Fibroblast of upper back skin (primary cell): ENCODE measurements around the gene UPP1.

Experiments
- DNase-seq: peaks from one replicate; pipeline ENCODE4 v3.0.0-alpha.2; 2013

Gene UPP1

GRCh38 chr7:48087349-48087748, 1.7 kb upstream of the UPP1 start:
- DNase-seq, result peak; percentile 78

GRCh38 chr7:48088559-48089045, 463 bp upstream of the UPP1 start:
- peak; percentile 97 for DNase-seq

DNA sequence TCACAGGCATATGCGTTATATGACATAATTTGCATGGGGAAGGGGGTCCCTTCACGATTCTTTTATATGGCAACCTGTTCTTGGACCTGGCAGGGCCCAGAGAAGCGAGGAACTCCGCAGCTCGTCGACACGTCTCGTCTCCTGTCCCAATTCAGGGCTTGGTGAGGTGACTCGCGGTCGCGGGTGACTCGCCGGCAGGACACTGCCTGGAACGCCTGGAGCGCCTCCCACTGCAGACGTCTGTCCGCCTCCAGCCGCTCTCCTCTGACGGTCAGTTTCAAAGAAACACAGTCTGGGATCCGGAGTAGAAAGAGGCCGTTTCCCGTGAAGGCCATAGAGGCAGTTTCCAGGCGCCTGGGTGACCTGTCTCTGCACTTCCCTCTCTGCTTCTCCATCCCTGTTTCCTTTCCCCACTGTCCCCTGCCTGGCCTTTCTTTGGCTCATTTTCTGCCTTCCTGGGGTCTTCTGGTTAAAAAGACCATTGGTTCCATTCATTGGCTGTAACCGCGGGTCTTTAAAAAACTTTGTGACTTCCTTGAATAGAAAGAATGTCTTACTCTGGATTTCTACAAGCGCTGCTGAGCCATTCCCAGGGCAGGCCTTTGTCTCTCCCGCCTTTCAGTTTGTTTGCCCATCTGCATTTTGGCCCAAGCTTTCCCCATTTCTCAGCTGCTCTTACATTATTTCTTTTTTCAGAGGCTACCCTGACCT, 1.2 kb downstream of the UPP1 start:
- DNase-seq, result peak; percentile 19

- no peak for DNase-seq
These were observed 2.7 kb downstream of the UPP1 start for GRCh38 chr7:48091506-48092433.

GRCh38 chr7:48094861-48095293, 5.8 kb downstream of the UPP1 start:
- DNase-seq, result peak; percentile 72

DNA sequence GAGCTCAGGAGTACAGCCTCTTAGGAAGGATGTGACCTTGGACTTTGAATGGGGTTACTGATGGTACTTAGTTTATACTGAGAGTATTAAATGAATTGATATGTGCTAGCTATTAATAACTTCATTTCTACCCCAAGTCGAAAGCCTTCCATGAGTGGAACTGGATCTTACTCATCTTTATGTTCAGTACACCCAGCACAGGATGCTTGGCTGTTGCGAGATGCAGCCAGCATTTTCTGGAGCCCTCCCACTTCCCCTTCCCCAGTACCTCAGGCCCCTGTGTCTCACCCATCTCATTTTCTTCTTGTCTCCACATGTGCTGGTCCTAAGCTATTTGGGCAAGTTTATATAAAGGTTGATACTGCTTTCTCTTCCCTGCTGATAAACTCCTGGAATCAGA, 7.2 kb downstream of the UPP1 start:
- DNase-seq, result no peak

GRCh38 chr7:48097521-48098231, 8.6 kb downstream of the UPP1 start:
- no peak for DNase-seq

DNA sequence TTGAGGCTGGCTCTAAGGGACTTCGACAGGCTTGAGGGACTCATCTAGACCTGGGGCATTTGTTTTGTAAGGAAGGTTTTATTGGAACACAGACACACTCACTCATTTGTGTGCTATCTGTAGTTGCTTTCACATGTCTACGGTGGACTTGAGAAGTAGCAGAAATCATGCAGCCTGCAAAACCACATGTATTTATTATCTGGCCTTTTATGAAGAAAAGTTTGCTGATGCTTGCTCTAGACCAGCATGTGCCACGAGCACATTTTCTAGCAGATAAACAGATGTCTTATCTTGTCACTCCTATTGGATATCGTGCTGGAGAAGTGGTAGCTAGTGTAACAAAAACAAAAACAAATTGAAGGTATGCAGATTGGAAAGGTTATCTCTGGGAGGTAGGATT, 9.8 kb downstream of the UPP1 start:
- DNase-seq, result no peak

- no peak for DNase-seq
These were observed 10.7 kb downstream of the UPP1 start for GRCh38 chr7:48099781-48100180.

DNA sequence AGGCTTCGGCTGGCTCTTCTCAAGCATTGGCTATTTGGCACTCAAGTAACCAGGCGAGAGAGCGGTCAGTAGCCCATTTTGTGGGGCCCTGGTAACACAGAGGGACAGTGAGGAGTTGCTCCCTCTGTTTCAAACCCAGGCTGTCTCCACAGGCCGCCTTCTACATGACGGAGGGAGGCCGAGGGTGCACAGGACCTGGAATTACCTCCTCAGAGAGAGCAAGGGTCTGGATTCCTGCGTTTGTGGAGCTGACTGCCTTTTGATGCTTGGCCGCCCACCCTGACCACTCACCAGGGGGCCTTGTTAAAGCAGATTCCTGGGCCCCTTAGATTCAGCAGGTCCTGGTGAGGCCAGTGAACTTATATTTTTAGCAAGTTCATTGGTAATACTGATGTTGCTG, 12.3 kb downstream of the UPP1 start:
- DNase-seq, result no peak

GRCh38 chr7:48101968-48102367, 12.9 kb downstream of the UPP1 start:
- no peak for DNase-seq

GRCh38 chr7:48102530-48102929, 13.5 kb downstream of the UPP1 start:
- no peak for DNase-seq

DNA sequence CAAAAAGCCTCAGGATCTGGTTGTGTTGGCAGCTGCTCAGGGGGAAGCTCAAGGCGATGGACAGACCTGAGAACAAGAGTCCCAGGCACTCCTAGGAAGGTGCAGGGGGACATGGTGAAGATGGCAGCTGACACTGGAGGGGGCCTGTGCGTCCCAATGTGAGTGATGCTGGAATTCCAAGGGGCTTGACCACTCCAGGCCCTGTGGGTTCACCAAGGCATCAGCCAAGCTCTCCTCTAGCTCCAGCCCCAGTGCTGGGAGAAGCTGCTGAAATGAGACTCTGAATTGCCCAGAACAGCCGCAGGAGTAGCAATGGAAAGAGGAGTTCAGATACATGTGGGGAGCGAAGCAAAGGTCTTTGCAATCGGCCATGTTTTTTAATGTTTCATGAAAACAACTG, 16.0 kb downstream of the UPP1 start:
- no peak for DNase-seq

DNA sequence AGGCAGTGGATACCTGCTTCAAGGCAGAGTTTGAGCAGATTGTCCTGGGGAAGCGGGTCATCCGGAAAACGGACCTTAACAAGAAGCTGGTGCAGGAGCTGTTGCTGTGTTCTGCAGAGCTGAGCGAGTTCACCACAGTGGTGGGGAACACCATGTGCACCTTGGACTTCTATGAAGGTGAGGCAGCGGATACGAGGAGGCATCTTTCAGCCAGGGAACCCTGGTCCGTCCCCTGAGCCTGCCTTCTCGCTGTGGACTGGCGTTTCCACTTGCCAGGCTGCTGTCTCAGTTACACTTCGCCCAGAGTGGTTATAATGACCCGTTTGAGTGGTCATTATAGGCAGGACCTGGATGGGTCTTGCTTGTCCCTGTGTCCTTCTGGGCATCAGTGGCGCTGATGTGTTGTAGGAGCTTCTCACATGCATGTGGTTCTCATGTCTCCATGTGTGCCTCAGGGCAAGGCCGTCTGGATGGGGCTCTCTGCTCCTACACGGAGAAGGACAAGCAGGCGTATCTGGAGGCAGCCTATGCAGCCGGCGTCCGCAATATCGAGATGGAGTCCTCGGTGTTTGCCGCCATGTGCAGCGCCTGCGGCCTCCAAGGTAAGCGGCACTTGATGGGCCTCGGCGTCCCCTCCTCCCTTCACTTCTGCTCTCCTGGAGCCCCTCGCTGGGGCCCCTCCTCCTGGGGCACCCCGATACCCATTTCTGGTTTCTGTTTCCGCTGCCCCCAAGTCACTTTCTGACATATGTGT, 18.0 kb downstream of the UPP1 start:
- no peak for DNase-seq

GRCh38 chr7:48107926-48108472, 18.9 kb downstream of the UPP1 start:
- DNase-seq, result no peak

DNA sequence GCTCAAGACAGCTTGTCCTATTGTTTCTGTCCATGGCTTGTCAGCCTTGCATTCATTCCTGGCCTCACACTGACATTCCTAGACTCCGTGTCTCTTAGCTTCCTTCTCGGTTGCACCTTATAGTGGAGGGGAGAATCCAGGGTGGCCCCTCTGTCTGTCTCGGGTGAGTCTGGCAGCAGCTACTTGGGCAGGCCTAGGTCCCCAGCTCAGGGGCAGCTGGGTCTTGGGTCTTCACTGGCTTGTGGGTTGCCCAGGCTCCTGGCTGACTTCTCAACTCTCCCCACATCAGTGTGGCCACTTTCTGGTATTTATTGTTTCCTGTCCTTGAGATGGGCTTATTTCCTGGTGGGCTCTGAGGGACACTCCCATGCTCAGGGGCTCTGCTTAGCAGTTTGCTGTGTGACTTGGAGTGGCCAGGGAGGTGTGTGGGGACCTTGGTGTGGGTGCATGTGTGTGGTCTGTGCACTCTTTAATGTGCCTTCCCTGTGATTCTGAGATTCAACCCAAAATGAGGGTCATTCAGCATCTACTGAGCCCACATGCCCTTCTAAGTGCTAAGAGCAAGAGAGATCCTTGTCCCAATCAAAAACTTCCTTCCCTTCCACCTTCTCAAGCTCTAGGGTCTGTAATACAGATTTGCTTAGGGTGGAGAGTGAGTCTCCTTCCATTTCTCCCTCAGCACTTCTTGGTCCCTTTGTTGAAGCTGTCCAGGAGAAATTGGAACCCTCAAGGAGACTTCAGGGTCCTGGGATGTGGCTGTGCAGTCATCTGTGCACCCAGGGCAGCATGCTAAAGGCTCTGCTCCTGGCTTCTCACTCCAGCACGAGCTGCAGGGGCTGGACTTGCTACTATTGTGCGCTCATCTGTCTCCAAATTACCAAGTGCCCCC, 20.1 kb downstream of the UPP1 start:
- no peak for DNase-seq

DNA sequence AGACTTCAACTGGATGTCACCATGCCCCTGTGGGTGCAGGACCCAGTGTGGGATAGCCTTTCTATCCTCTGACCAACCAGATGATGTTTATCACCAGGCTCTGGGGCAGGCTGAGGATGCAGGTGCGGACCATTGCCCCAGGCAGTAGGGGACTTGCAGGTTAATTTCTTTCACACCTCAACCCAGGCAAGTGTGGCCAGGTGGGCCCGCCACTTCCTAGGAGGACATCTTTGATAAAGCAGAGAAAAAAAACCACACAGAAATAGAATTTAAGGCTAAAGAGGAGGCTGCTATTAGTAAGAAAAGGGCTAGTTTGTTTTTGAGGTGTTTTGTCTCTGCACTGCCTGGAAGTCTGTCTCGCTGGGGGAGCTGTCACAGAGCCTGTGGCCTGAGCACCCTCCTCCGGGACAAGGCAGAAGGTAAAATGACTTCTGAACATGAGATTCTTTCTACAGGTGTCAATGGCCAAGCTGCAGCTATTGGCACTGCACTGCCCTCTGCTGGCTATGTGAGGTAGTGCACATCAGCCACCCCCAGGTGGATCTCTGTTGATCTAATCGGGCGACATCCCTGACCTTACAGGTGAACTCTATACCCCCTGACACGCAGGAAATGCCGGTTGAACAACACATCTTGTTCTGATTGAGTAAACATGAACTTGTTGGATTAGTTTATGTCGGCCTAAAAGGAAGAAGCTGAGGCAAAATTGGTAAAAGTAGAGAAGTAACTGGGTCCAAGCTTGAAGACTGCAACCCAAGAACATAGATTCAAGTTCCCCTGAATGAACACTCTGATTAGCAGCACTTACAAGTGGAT, 21.0 kb downstream of the UPP1 start:
- peak; percentile 37 for DNase-seq

- DNase-seq, result no peak
These were observed 21.8 kb downstream of the UPP1 start for GRCh38 chr7:48110868-48111267.

DNA sequence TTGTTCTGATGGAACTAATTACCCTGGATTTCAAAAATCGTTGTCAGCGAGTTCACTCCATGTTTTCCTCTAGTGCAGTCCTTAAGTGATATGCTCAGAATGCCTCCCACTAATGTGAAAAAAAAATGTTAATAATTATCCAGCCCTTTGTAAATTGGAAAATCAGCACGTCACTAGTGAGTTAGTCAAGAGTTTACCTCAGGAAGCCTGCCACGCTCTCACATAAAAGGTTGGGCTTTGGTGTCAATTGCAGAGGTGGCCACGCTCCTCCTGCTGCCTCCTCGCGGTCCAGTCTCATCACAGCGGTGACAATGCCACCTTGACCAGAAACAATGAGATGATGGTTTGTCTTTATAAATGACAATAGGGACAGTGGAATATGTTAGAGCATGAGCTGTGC, 22.5 kb downstream of the UPP1 start:
- DNase-seq, result no peak
